ENCODE measurements around the gene NTHL1.

NTHL1 gene

GRCh38 chr16:2002406-2003230, 45.0 kb downstream of the NTHL1 start:
- TF ChIP-seq CTCF (IDR thresholded peaks at IDR 0.05; ENCODE audit: insufficient read depth, low read depth, low read length, missing control alignments): no peak

GRCh38 chr16:2001456-2002355, 45.9 kb downstream of the NTHL1 start:
- H3K4me3 ChIP-seq (ENCODE audit: low read length): no peak overlapping the region
- DNase-seq (ENCODE audit: low read depth): no peak
- no peak for TF ChIP-seq CTCF (IDR thresholded peaks at IDR 0.05; ENCODE audit: insufficient read depth, low read depth, low read length, missing control alignments)

More at GRCh38 chr16:2002406-2003230, 45.0 kb downstream of the NTHL1 start:
- no peak for DNase-seq (ENCODE audit: low read depth)
- no peak overlapping the region for H3K4me3 ChIP-seq (ENCODE audit: low read length)

- no peak for TF ChIP-seq CTCF (IDR thresholded peaks at IDR 0.05; ENCODE audit: insufficient read depth, low read depth, low read length, missing control alignments)
- no peak overlapping the region for H3K4me3 ChIP-seq (ENCODE audit: low read length)
- DNase-seq (ENCODE audit: low read depth): no peak
Measured at GRCh38 chr16:2001035-2001434, 46.6 kb downstream of the NTHL1 start.

- no peak for DNase-seq (ENCODE audit: low read depth)
- H3K4me3 ChIP-seq (ENCODE audit: low read length): no peak overlapping the region
- TF ChIP-seq CTCF (IDR thresholded peaks at IDR 0.05; ENCODE audit: insufficient read depth, low read depth, low read length, missing control alignments): no peak
Measured at GRCh38 chr16:1999866-2000514, 47.6 kb downstream of the NTHL1 start.

- TF ChIP-seq CTCF (IDR thresholded peaks at IDR 0.05; ENCODE audit: insufficient read depth, low read depth, low read length, missing control alignments): no peak
- H3K4me3 ChIP-seq (ENCODE audit: low read length): no peak overlapping the region
Measured at GRCh38 chr16:1998852-1999801, 48.5 kb downstream of the NTHL1 start.

GRCh38 chr16:1998360-1998835, 49.2 kb downstream of the NTHL1 start:
- no peak for DNase-seq (ENCODE audit: low read depth)
- no peak overlapping the region for H3K4me3 ChIP-seq (ENCODE audit: low read length)
- no peak for TF ChIP-seq CTCF (IDR thresholded peaks at IDR 0.05; ENCODE audit: insufficient read depth, low read depth, low read length, missing control alignments)

More at GRCh38 chr16:1998852-1999801, 48.5 kb downstream of the NTHL1 start:
- no peak for DNase-seq (ENCODE audit: low read depth)

All from epithelial cell of esophagus (primary cell).